HCT116 (cell line): ENCODE measurements around the gene TTF2. TPM values are rescaled to one million over a fixed set of nuclear protein-coding genes. Genes with fewer than 3 reads are reported as not detected.

Experiments used
- ATAC-seq: fragments of 200-7000 bp; cut with Tn5 transposase; 2 replicates; pipeline ENCODE4 v1.9.1; 2020; ENCODE audit warnings: mild to moderate bottlenecking, moderate library complexity
- BruUV-seq: library from RNA; stranded (reverse); fragments of 400-500 nt; replicated peaks from 2 replicates; lab custom pipeline; 2021; lab: Mats Ljungman, UMichigan
- CTCF ChIA-PET: fragments of 300-600 bp; sonication (Branson Sonifier 250); formaldehyde crosslinking; loops from one replicate; lab custom pipeline; 2021; ENCODE audit warnings: antibody characterized with exemption; lab: Charles Lee
- POLR2A ChIA-PET: fragments of 300-600, 350-600 bp; sonication (Branson Sonifier 250); formaldehyde crosslinking; loops from one replicate; lab custom pipeline; 2021; ENCODE audit warnings: antibody characterized with exemption; lab: Charles Lee
- RAD21 ChIA-PET, 2 experiments: fragments of 300-600 bp; sonication (Branson Sonifier 250); formaldehyde crosslinking; loops; one replicate each; lab custom pipeline; 2023; ENCODE audit warnings: low total read pairs in 2 of 2; ENCODE audit not compliant: uncharacterized antibody in 2 of 2, unreplicated experiment in 2 of 2, low non-redundant PET in 1 of 2; lab: Charles Lee
- DNase-seq: peaks from one replicate; pipeline ENCODE4 v3.0.0-alpha.2; 2010; ENCODE audit warnings: low read depth, low spot score
- H2AFZ ChIP-seq: fragments of 200-600 bp; shearing (Covaris generic), sonication (generic); 2 replicates; pipeline ENCODE4 v1.6.1; 2017; ENCODE audit warnings: low read depth, mixed run types, mixed read lengths, antibody characterized with exemption, low read length; ENCODE audit not compliant: poor library complexity, severe bottlenecking
- H3K27ac ChIP-seq: 2 replicates; pipeline ENCODE4 v1.5.1; 2012; ENCODE audit warnings: low read depth, low read length
- H3K27me3 ChIP-seq: fragments of 200-600 bp; sonication (generic); 2 replicates; pipeline ENCODE4 v1.6.1; 2016; ENCODE audit warnings: mixed run types, low read length, mixed read lengths; ENCODE audit not compliant: insufficient read depth
- H3K36me3 ChIP-seq, 2 experiments: fragments of 200-500 bp in 1 of 2; fragments of 200-600 bp in 1 of 2; sonication (Bioruptor generic) in 1 of 2; sonication (generic) in 1 of 2; 2 replicates each; pipeline versions ENCODE4 v1.5.1 to v1.6.1; 2014 to 2016; ENCODE audit warnings: low read length in 2 of 2, inconsistent platforms in 1 of 2, mixed read lengths in 1 of 2, mixed run types in 1 of 2; ENCODE audit not compliant: insufficient read depth in 2 of 2, control insufficient read depth in 1 of 2
- H3K4me1 ChIP-seq, 2 experiments: fragments of 200-600 bp in 1 of 2; sonication (generic) in 1 of 2; 2 replicates each; pipeline versions ENCODE4 v1.5.1 to v1.6.1; 2012 to 2017; ENCODE audit warnings: low read length in 2 of 2, inconsistent platforms in 1 of 2, mild to moderate bottlenecking in 1 of 2, mixed read lengths in 1 of 2, mixed run types in 1 of 2, moderate library complexity in 1 of 2; ENCODE audit not compliant: insufficient read depth in 2 of 2, control insufficient read depth in 1 of 2
- H3K4me2 ChIP-seq: fragments of 200-600 bp; sonication (generic); 2 replicates; pipeline ENCODE4 v1.6.1; 2017; ENCODE audit warnings: mixed run types, low read length, mixed read lengths
- H3K4me3 ChIP-seq, 2 experiments: fragments of 200-600 bp in 1 of 2; sonication (generic) in 1 of 2; replicated peaks in 1 of 2; 2 replicates each; pipeline ENCODE4 v1.5.1; 2011 to 2016; ENCODE audit warnings: low read length in 2 of 2, control low read depth in 1 of 2, low read depth in 1 of 2, mild to moderate bottlenecking in 1 of 2, mixed read lengths in 1 of 2, mixed run types in 1 of 2
- H3K79me2 ChIP-seq: fragments of 200-600 bp; sonication (generic); 2 replicates; pipeline ENCODE4 v1.6.1; 2017; ENCODE audit warnings: mild to moderate bottlenecking, mixed run types, low read length, moderate library complexity, mixed read lengths; ENCODE audit not compliant: insufficient read depth
- H3K9ac ChIP-seq: fragments of 200-600 bp; sonication (generic); 2 replicates; pipeline ENCODE4 v1.6.1; 2016; ENCODE audit warnings: low read length, mixed read lengths
- H3K9me2 ChIP-seq: fragments of 200-600 bp; sonication (generic), shearing (Covaris generic); 2 replicates; pipeline ENCODE4 v1.6.1; 2017; ENCODE audit warnings: mixed run types, mild to moderate bottlenecking, moderate library complexity; ENCODE audit not compliant: insufficient read depth
- H3K9me3 ChIP-seq, 2 experiments: fragments of 200-500 bp in 1 of 2; fragments of 200-600 bp in 1 of 2; sonication (Bioruptor generic) in 1 of 2; sonication (generic) in 1 of 2; 2 replicates each; pipeline ENCODE4 v1.6.1; 2014 to 2017; ENCODE audit warnings: low read length in 2 of 2, mixed read lengths in 2 of 2, inconsistent platforms in 1 of 2, low read depth in 1 of 2, mild to moderate bottlenecking in 1 of 2, mixed run types in 1 of 2, moderate library complexity in 1 of 2; ENCODE audit not compliant: control insufficient read depth in 1 of 2, insufficient read depth in 1 of 2
- H4K20me1 ChIP-seq: fragments of 200-600 bp; sonication (generic), shearing (Covaris generic); 2 replicates; pipeline ENCODE4 v1.6.1; 2017; ENCODE audit warnings: mixed run types, mild to moderate bottlenecking, moderate library complexity; ENCODE audit not compliant: insufficient read depth
- ATF3 ChIP-seq: IDR thresholded peaks from 2 replicates; pipeline ENCODE4 v1.6.1; 2012
- CBX3 ChIP-seq: IDR thresholded peaks from 2 replicates; pipeline ENCODE4 v1.6.1; 2012; ENCODE audit warnings: low read depth
- CEBPB ChIP-seq: IDR thresholded peaks from 2 replicates; pipeline ENCODE4 v1.6.1; 2012; ENCODE audit warnings: low read depth
- EGR1 ChIP-seq: IDR thresholded peaks from 2 replicates; pipeline ENCODE4 v1.6.1; 2012; ENCODE audit warnings: low read depth
- ELF1 ChIP-seq: IDR thresholded peaks from 2 replicates; pipeline ENCODE4 v1.6.1; 2012; ENCODE audit warnings: low read depth, borderline replicate concordance
- EZH2 ChIP-seq: fragments of 200-600 bp; sonication (generic); IDR thresholded peaks from 2 replicates; pipeline ENCODE4 v1.6.1; 2017; ENCODE audit warnings: antibody characterized with exemption, mixed run types
- EZH2phosphoT487 ChIP-seq: fragments of 200-600 bp; IDR thresholded peaks from 2 replicates; pipeline ENCODE4 v1.6.1; 2018; ENCODE audit warnings: antibody characterized with exemption, borderline replicate concordance
- FOSL1 ChIP-seq: IDR thresholded peaks from 2 replicates; pipeline ENCODE4 v1.6.1; 2012; ENCODE audit warnings: low read depth
- MAX ChIP-seq: IDR thresholded peaks from 2 replicates; pipeline ENCODE4 v1.6.1; 2012
- POLR2A ChIP-seq: IDR thresholded peaks from 2 replicates; pipeline ENCODE4 v1.7.0; 2011; ENCODE audit warnings: borderline replicate concordance; ENCODE audit not compliant: insufficient read depth, insufficient read length; ENCODE audit errors: extremely low read depth
- POLR2AphosphoS5 ChIP-seq: IDR thresholded peaks from 2 replicates; pipeline ENCODE4 v1.6.1; 2011; ENCODE audit warnings: mild to moderate bottlenecking, low read depth, low read length, moderate library complexity
- RAD21 ChIP-seq: IDR thresholded peaks from 2 replicates; pipeline ENCODE4 v1.6.1; 2012; ENCODE audit warnings: low read depth, mild to moderate bottlenecking
- REST ChIP-seq: IDR thresholded peaks from 2 replicates; pipeline ENCODE4 v1.6.1; 2012; ENCODE audit warnings: low read depth
- SIN3A ChIP-seq: IDR thresholded peaks from 2 replicates; pipeline ENCODE4 v1.6.1; 2012; ENCODE audit warnings: low read depth
- SP1 ChIP-seq: IDR thresholded peaks from 2 replicates; pipeline ENCODE4 v1.6.1; 2012; ENCODE audit warnings: low read depth
- SRF ChIP-seq: IDR thresholded peaks from 2 replicates; pipeline ENCODE4 v1.6.1; 2012; ENCODE audit warnings: low read depth
- TCF7L2 ChIP-seq: IDR thresholded peaks from 2 replicates; pipeline ENCODE4 v1.7.0; 2011; ENCODE audit warnings: borderline replicate concordance, inconsistent platforms; ENCODE audit not compliant: insufficient read depth, insufficient read length; ENCODE audit errors: extremely low read depth
- ZFX ChIP-seq: fragments of 450-650 bp; IDR thresholded peaks from 2 replicates; pipeline ENCODE4 v1.6.1; 2017
- ZNF274 ChIP-seq: fragments of 200-500 bp; sonication (Bioruptor generic); IDR thresholded peaks from 2 replicates; pipeline ENCODE4 v1.6.1; 2014; ENCODE audit warnings: mild to moderate bottlenecking, low read depth, low read length, inconsistent platforms
- intact Hi-C: fragments of 100-400 bp; cut with micrococcal nuclease; formaldehyde crosslinking; loops from 2 replicates; pipeline ENCODE4 v1.10.0; 2022
- total RNA-seq: library from RNA; stranded (reverse); gene quantifications from one replicate; pipeline ENCODE4 v1.2.1, GENCODE V29; 2021; ENCODE audit not compliant: unreplicated experiment

Gene TTF2
- total RNA-seq, 1 experiment from 2014 or later, result 60.3 TPM

GRCh38 chr1:117135329-117135728 is 75.2 kb downstream of the TTF2 start:
- Histone ChIP-seq H3K4me2 (no peak overlapping the region), H3K79me2 (no peaks in the 10 kb centered on the region), H3K27me3 (no peaks in the 10 kb centered on the region), H3K27ac (no peak overlapping the region), H2AFZ (no peak overlapping the region), H4K20me1 (no peaks in the 10 kb centered on the region), H3K9me3 (no peaks in the 10 kb centered on the region), H3K9ac (no peak overlapping the region), H3K4me3 (no peak overlapping the region), H3K9me2 (no peaks in the 10 kb centered on the region), H3K4me1 (no peaks in the 10 kb centered on the region), H3K36me3 (no peaks in the 10 kb centered on the region)
- ChIA-PET CTCF (no interaction called here), POLR2A (no interaction called here), RAD21 (no interaction called here)
- TF ChIP-seq RAD21 (no peak), SP1 (no peak), ZNF274 (no peak)
- DNase-seq, result no peak
- BruUV-seq, result no TSS peak
- intact Hi-C loops, result no loop called here
- ATAC-seq, result no peak

- H4K20me1 ChIP-seq, result no peaks in the 10 kb centered on the region
- ATAC-seq (no peak), DNase-seq (no peak)
- H3K9me3 ChIP-seq, result no peaks in the 10 kb centered on the region
- no peak overlapping the region for H3K27ac ChIP-seq
- H3K4me3 ChIP-seq, result no peak overlapping the region
- intact Hi-C loops, result no loop called here
- no peaks in the 10 kb centered on the region for H3K27me3 ChIP-seq
- ChIA-PET POLR2A (interaction anchor here (1.4 kb wide), 1 partner anchor 8 kb away, joined by 3 read pairs; no protein-coding TSS in a partner anchor), CTCF (interaction anchor here (1.7 to 1.9 kb wide), 2 partner anchors 8 to 14 kb away, joined by 4 to 7 read pairs; no protein-coding TSS in a partner anchor), RAD21 (interaction anchor here in 1 of 2 experiments (0.6 kb wide), 1 partner anchor 581 kb away, joined by 5 read pairs; no protein-coding TSS in a partner anchor)
- no peak overlapping the region for H2AFZ ChIP-seq
- no peaks in the 10 kb centered on the region for H3K79me2 ChIP-seq
- no peak overlapping the region for H3K9ac ChIP-seq
- BruUV-seq, result no TSS peak
- no peak overlapping the region for H3K4me2 ChIP-seq
- no peaks in the 10 kb centered on the region for H3K9me2 ChIP-seq
- H3K36me3 ChIP-seq, result no peaks in the 10 kb centered on the region
- no peaks in the 10 kb centered on the region for H3K4me1 ChIP-seq
- no peak for TF ChIP-seq TCF7L2
- TF ChIP-seq CBX3, result no peak
- TF ChIP-seq FOSL1, result no peak
- no peak for TF ChIP-seq POLR2A
- TF ChIP-seq REST, result no peak
- TF ChIP-seq SIN3A, result no peak
- TF ChIP-seq EGR1, result no peak
- no peak for TF ChIP-seq EZH2
- TF ChIP-seq MAX, result no peak
- TF ChIP-seq CEBPB, result no peak
- TF ChIP-seq ZNF274, result no peak
- TF ChIP-seq EZH2phosphoT487, result no peak
- TF ChIP-seq POLR2AphosphoS5, result no peak
- TF ChIP-seq ELF1, result no peak
- TF ChIP-seq SP1, result no peak
- TF ChIP-seq ZFX, result no peak
- TF ChIP-seq ATF3, result no peak
- TF ChIP-seq SRF, result no peak
Measured at GRCh38 chr1:117136749-117137148, 76.6 kb downstream of the TTF2 start.
